ENCODE measurements around the gene NBEA. TPM values are rescaled to one million over a fixed set of nuclear protein-coding genes. Genes with fewer than 3 reads are reported as not detected.

NBEA gene
- total RNA-seq, 3 donors from 2014 or later: 7.5 to 18.6 (median 16.1) TPM

GRCh38 chr13:35514801-35515502 lies 572.9 kb downstream of the NBEA start:
- no peak for TF ChIP-seq POLR2A (IDR thresholded peaks at IDR 0.05)
- TF ChIP-seq POLR2AphosphoS5 (IDR thresholded peaks at IDR 0.05): no peak
- no peak for TF ChIP-seq CTCF (IDR thresholded peaks at IDR 0.05)
- H3K36me3 ChIP-seq: no peaks in the 10 kb centered on the region
- H3K9me3 ChIP-seq: no peaks in the 10 kb centered on the region
- H3K27ac ChIP-seq: no peak overlapping the region
- no peak for DNase-seq (ENCODE audit: low spot score in 2 of 2)
- no peaks in the 10 kb centered on the region for H3K27me3 ChIP-seq
- no peak overlapping the region for H3K4me3 ChIP-seq
- intact Hi-C loops (cut with DNase I; ENCODE audit: low total_unique reads): no loop called here
- H3K4me1 ChIP-seq: no peaks in the 10 kb centered on the region

- H3K4me1 ChIP-seq: no peaks in the 10 kb centered on the region
- TF ChIP-seq POLR2A (IDR thresholded peaks at IDR 0.05): no peak
- TF ChIP-seq POLR2AphosphoS5 (IDR thresholded peaks at IDR 0.05): no peak
- no peak for TF ChIP-seq CTCF (IDR thresholded peaks at IDR 0.05)
- H3K36me3 ChIP-seq: no peaks in the 10 kb centered on the region
- no peaks in the 10 kb centered on the region for H3K27me3 ChIP-seq
- H3K4me3 ChIP-seq: no peak overlapping the region
- intact Hi-C loops (cut with DNase I; ENCODE audit: low total_unique reads): no loop called here
- H3K9me3 ChIP-seq: no peaks in the 10 kb centered on the region
- H3K27ac ChIP-seq: no peak overlapping the region
- no peak for DNase-seq (ENCODE audit: low spot score in 2 of 2)
These were observed 576.4 kb downstream of the NBEA start for GRCh38 chr13:35518337-35518946.

- intact Hi-C loops (cut with DNase I; ENCODE audit: low total_unique reads): no loop called here
- no peaks in the 10 kb centered on the region for H3K27me3 ChIP-seq
- no peaks in the 10 kb centered on the region for H3K36me3 ChIP-seq
- H3K9me3 ChIP-seq: no peaks in the 10 kb centered on the region
- TF ChIP-seq POLR2AphosphoS5 (IDR thresholded peaks at IDR 0.05) (no peak), POLR2A (IDR thresholded peaks at IDR 0.05) (no peak), CTCF (IDR thresholded peaks at IDR 0.05) (no peak)
- H3K27ac ChIP-seq: no peak overlapping the region
- DNase-seq (ENCODE audit: low spot score in 2 of 2): no peak
- no peaks in the 10 kb centered on the region for H3K4me1 ChIP-seq
- no peak overlapping the region for H3K4me3 ChIP-seq
These were observed 582.1 kb downstream of the NBEA start for GRCh38 chr13:35524171-35524570.

GRCh38 chr13:35526577-35526976 lies 584.5 kb downstream of the NBEA start:
- Histone ChIP-seq H3K27ac (no peak overlapping the region), H3K4me3 (no peak overlapping the region), H3K27me3 (no peaks in the 10 kb centered on the region), H3K4me1 (no peaks in the 10 kb centered on the region), H3K9me3 (no peaks in the 10 kb centered on the region), H3K36me3 (no peaks in the 10 kb centered on the region)
- DNase-seq (ENCODE audit: low spot score in 2 of 2): no peak
- intact Hi-C loops (cut with DNase I; ENCODE audit: low total_unique reads): no loop called here
- TF ChIP-seq POLR2AphosphoS5 (IDR thresholded peaks at IDR 0.05): no peak
- no peak for TF ChIP-seq POLR2A (IDR thresholded peaks at IDR 0.05)
- TF ChIP-seq CTCF (IDR thresholded peaks at IDR 0.05): no peak

- H3K4me1 ChIP-seq: no peaks in the 10 kb centered on the region
- H3K4me3 ChIP-seq: no peak overlapping the region
- no peaks in the 10 kb centered on the region for H3K36me3 ChIP-seq
- DNase-seq (ENCODE audit: low spot score in 2 of 2): no peak
- TF ChIP-seq CTCF (IDR thresholded peaks at IDR 0.05) (no peak), POLR2AphosphoS5 (IDR thresholded peaks at IDR 0.05) (no peak)
- H3K27me3 ChIP-seq: no peaks in the 10 kb centered on the region
- intact Hi-C loops (cut with DNase I; ENCODE audit: low total_unique reads): no loop called here
- H3K9me3 ChIP-seq: no peaks in the 10 kb centered on the region
- no peak overlapping the region for H3K27ac ChIP-seq
These were observed 585.4 kb downstream of the NBEA start for GRCh38 chr13:35527451-35527850.

Measured in breast epithelium (tissue), 4 donors.